ENCODE measurements around the gene MICU1.
"Not testable (repeated sequence)": the region's sequence is repeated elsewhere in the genome, so short reads cannot be mapped to it uniquely, and the experiment has no call there.

The MICU1 gene, protein sequence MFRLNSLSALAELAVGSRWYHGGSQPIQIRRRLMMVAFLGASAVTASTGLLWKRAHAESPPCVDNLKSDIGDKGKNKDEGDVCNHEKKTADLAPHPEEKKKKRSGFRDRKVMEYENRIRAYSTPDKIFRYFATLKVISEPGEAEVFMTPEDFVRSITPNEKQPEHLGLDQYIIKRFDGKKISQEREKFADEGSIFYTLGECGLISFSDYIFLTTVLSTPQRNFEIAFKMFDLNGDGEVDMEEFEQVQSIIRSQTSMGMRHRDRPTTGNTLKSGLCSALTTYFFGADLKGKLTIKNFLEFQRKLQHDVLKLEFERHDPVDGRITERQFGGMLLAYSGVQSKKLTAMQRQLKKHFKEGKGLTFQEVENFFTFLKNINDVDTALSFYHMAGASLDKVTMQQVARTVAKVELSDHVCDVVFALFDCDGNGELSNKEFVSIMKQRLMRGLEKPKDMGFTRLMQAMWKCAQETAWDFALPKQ
- 21.2 to 39.3 reads per million in 2 donors for total RNA-seq

DNA sequence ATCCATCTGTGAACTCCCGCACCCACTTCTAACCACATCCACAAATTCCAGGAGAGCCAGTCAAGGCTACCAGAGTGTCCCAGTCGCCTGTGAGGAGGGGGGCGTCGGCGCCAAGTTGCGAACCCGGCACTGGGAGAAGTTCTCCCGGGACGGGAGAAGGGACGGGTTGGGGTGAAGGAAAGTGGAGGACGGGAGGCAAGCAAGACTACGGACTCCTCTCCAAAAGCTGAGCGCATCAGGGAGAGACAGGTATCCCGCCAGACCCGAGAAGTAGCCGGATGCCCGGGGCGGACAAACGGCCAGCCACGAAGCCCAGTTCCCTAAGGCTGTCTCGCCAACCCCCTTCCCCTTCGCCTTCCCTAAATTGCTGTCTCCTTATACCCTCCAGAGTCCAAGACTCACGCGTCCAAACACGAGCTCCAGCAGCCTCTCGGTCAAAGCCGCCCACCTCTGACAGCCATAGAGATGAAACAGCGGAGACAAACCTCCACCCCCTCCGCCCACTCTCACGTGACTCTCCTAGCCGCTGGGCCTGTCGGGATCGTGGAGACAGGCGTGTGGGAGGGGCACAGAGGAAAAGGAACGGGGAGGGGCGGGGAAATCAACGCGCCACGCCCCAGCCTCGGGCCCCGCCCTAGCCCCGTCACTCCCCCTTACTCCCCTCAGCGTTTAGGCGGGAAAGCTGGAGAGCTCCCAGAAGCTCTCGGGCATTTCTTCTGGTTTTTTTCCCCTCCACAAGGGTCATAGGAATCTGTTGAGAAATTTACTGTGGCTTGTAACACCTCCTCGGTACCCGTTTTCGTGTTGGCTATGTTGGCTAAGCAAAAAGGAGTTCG, at the start of gene MICU1:
TSS of gene MICU1 (minus strand) at position 472 of the 836 bp plus-strand sequence. CDS start 59,286 bp downstream, outside the sequence.
- DNase-seq = peak; percentile 89

DNA sequence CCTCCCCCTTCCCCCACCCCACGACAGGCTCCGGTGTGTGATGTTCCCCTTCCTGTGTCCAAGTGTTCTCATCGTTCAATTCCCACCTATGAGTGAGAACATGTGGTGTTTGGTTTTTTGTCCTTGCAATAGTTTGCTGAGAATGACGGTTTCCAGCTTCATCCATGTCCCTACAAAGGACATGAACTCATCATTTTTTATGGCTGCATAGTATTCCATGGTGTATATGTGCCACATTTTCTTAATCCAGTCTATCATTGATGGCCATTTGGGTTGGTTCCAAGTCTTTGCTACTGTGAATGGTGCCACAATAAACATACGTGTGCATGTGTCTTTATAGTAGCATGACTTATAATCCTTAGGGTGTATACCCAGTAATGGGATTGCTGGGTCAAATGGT, 48.3 kb upstream of the MICU1 start:
- not testable (repeated sequence) for DNase-seq

DNA sequence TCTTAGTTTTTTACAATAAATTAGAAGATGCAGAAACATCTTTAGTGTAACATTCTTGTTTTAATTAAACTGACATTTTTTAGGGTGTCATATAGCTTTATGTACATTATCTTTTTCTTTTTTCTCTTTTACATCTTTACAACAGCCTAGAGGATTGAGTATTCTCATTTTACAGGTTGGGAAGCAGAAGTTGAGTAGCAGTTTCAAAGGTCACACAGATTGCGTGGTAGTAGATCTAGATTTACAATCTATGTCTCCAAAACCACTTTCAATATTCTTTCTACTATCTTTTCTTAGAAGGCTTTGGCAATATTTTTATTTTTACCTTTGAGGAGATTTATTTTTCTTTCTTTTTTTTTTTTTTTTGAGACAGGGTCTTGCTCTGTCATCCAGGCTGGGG, 47.4 kb upstream of the MICU1 start:
- DNase-seq = no peak

DNA sequence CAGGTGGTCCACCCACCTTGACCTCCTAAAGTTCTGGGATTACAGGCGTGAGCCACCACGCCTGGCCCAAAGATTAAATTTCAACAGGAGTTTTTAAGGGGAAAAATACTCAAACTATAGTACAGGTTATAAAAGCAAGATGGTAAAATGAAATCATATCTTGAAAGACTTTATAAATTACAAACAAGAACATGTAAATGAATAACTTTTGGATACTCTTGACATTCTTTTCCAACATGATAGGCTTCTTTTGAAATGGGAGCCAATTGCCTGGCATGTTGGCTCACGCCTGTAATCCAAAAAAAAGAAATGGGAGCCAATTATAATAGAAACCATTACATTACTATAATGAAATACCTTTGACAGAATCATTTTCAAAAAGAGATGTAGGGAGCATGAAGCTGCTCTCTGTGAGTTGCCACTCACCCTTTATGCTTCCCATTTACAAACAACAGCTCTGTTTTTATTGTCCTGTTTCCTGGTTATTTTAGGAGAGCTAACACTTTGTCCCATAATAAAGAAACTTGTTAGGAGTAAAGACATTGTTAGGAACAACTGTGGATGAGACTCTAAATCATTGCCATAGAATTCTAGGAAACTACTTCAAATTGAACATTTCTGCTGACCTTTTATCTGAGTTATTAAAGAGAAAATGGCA, 41.5 kb upstream of the MICU1 start:
- DNase-seq = no peak

DNA sequence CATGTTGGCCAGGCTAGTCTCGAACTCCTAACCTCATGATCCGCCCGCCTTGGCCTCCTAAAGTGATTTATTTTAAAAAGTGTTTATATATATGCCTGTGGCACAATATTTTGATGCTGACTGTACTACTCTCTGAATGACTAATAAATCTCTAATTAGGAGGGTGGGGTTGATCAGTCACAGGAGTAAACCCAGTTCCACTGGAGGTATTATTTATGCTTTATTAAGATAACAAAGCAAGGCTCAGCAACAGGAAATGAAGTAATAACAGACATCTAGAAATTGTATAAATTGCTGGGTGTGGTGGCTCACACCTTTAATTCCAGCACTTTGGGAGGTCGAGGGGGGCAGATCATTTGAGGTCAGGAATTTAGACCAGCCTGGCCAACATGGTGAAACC, 40.0 kb upstream of the MICU1 start:
- DNase-seq = no peak

DNA sequence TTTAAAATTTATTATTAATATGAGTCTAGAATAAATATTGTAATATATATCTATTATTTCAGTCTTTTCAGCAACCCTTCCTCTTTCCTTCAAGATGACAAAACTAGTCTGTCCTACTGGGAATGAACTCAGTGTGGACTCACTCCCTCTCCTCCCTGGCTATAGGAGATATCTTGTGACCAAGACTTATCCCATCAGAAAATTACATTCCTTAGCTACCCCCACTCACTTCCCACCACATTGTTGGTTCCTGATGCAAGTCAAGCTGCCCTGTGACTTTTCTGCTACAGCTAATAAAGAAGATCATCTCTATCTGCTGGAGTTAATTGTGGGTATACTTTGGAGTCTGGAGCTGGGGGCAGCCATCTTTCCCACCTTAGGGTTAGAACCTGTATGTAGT, 38.1 kb upstream of the MICU1 start:
- DNase-seq = no peak

DNA sequence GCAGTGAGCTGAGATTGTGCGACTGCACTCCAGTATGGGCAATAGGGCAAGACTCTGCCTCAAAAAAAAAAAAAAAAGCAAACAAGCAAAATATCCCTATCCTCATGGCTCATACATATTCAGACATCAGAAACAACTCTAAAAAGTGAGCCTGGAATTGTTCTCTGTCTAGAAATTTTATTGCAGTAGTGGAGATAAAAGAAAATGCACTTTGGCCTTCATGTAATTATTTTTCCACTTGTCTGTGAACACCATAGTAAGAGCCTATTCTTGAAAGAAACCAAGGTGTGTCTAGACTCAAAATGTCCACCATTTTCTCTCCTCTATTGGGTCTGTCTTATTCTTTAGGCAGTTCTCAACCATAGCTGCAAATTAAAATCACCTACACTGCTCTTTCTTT, 35.6 kb upstream of the MICU1 start:
- DNase-seq = no peak

DNA sequence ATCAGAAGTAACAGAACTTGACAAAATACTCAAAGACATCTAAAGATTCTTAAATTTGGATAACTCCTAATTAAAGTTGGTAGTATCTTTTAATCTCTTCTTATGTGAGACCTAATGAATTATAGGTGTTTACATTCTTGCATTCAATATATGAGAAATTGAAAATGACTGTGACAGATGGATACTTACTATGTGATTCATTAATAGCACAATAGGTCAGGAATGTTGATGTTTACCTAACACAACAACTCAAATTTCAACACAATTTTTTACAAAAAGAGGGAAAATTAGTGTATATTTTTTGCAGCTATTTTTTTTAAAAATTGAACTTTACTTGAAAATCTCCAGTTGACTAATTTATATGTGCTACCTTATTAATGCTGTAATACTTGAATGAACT, 34.3 kb upstream of the MICU1 start:
- no peak for DNase-seq

DNA sequence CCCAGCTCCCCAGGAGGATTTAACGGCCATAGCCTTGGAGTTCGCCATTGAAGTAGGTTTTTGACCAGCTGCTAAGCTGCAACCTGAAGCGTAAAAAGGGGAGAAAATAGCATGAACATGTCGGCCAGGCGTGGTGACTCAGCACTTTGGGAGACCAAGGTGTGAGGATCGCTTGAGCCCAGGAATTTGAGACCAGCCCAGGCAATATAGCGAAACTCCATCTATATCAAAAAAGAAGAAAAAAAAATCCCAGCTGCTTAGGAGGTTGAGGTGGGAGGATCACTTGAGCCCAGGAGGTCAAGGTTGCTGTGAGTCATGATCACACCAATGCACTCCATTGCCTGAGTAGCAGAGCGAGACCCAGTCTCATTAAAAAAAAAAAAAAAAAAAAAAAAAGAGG, 33.8 kb upstream of the MICU1 start:
- DNase-seq = no peak

DNA sequence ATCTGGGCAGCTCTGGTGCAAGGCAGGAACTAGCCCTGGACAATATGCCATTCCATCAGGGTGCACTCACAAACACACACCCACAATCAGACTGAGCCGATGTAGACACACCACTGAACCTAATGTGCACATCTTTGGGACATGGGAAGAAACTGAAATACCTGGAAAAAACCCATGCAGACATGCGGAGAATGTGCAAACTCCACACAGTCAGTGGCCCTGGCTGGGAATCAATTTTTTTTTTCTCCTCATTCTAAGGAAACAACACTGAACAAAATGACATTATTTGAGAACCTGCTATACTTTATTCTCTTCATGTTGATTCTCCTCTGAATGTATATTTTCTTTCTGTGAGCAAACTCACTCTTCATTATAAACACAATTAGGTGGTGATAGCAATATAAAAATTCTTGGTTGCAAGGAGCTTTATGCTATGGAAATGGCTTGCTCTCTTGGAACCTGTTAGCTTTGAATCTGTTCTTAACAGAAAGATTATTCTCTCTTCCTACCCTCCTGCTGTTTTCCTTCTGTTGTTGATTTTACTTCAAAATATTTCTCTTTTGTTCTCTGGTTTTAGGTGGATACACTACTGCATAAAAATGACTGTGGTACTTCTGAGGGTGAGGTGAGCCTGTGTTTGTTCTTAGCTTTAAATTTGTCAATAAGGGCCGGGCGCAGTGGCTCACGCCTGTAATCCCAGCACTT, 33.0 kb upstream of the MICU1 start:
- DNase-seq = no peak

DNA sequence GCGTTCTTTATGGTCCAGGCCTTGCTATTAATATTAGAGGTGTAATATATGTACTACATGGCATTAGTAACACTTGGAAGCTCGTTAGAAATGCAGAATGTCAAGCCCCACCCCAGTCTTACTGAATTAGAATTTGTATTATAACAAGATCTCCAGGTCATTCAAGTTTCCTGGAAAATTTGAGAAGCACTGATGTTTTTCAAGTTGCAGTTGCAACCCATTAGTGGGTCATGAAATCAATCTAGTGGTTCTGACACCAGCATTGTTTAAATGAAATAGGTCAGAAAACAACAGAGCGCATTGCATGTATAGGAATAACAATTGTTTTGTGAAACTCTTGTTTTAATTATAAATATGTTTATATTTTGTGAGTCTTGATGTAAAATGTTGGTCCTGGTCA, 28.8 kb upstream of the MICU1 start:
- no peak for DNase-seq

DNA sequence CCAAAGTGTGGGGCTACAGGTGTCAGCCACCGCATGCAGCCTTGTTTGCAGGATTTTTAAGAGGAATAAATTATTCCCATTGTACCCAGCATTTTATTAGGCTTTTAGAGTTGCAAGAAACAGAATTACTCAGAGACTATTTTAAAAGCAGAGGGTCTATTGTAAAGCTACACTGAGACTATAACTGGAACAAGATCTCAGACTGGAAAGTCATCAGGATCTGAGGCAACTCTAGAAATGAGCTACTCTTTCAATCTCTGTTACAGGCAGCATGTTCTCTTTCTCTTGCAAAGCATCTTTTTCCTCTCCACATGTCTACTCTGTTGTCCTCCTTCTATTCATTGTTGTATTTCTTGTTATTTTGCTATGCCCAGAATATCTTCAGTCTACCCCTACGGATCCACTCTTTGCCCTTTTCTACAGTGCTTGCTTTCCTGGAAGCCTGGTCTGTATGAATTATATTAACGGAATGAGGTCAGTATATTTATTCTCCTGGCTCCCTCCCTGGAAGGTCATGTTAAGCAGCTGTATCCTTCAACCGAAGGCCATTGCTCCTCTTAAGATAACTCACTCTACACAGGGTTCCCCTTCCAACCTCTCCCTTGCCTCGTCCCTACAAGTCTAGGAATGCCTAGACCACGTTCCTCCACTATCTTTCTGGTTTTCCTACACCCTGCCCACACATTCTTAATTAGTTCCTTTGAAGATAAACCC, 27.7 kb upstream of the MICU1 start:
- no peak for DNase-seq

DNA sequence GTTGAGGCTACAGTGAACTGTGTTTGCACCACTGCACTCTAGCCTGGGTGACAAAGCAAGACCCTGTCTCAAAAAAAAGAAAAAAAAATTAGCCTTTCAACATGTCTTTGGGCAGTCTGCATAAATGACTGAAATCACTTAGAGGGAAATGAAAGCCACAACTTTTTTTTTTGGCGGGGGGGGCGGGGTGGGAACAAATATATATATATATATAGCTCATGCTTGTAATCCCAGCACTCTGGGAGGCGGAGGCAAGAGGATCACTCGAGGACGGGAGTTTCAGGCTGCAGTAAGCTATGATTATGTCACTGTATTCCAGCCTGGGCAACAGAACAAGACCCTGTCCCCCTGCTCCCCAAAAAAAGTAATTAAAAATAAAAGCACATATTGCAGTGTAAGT, 23.4 kb upstream of the MICU1 start:
- no peak for DNase-seq

DNA sequence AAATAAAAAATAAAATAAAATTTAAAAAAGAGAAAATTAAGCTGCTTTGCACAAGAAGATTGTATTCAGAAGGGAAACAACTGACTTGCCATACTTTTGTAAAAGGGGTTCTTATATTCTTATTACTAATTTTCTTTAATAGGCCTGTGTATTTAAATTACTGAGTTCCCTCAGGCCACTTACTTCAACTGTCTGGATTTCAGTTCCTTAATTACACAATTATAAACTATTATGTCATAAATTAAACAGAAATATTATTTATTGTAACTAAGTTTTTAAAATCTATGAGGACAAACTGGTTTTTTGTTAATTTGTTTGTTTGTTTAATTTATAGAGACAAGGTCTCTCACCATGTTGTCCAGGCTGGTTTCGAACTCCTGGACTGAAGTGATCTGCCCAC, 22.4 kb upstream of the MICU1 start:
- DNase-seq = no peak

DNA sequence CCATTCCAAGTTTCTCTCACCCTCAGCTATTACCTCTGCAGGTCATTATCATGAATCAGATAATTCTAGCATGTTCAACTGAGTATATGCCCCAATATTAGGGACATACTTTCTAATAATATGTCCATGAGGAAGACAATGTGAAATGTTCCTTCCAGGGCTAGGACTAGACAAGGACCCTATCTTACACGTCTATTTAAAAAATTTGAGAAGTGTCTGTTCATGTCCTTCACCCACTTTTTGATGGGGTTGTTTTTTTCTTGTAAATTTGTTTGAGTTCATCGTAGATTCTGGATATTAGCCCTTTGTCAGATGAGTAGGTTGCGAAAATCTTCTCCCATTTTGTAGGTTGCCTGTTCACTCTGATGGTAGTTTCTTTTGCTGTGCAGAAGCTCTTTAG, 21.1 kb upstream of the MICU1 start:
- DNase-seq = not testable (repeated sequence)

DNA sequence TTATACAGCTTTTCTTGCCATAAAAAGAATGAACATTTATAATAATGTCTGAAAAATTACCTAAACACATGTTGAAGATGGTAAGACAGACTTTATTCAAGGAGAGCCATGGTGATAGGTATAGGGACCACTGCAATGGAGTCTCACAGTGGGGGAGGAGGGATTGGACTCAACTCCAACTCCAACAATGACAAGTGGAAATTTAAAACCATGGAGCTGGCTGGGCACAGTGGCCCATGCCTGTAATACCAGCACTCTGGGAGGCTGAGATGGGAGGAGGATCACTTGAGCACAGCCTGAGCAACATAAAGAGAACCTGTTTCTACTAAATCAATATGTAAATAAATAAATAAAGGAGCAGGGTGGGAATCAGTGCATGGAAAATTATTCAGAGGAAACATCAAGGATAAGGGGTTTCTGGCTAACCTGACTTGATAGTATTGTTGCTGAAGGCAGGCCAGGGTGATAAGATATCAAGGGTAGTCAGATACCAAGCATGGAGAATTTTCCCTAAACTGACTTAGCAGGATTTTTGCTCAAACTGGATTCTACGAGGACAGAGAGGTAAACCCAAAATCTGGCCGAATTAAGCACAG, 19.5 kb upstream of the MICU1 start:
- DNase-seq = no peak

DNA sequence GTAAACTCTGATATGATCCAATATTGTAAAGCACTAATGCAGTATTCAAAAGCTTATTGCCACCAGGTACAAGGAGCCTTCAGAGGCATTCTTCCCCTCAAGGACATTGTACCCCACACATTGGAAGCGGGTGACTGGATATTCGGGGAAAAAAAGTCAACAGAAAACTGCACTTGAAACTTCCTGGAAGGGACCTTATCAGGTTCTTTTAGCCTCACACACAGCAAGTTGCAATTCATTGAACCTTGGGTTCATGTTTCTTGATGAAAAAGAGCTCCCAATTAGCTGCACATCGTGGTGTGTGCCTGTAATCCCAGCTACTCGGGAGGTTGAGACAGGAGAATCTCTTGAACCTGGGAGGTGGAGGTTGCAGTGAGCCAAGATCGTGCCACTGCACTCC, 16.4 kb upstream of the MICU1 start:
- no peak for DNase-seq

DNA sequence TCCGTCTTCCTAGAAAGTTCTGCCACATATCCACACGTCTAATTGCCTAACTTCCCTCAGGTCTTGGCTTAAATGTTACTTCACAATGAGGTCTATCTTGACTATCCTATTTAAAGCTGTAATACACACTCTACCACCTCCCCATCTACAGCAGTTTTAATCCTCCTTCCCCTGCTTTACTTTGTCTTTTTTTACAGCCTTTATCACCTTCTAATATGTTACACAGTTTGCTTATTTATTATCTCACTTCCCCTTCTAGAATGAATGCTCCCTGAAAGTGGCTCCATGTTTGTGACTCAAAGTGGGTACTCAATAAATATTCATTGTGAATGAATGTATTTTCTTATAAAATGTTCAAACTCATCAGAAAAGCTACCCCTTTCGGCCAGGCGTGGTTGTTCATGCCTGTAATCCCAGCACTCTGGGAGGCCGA, 13.6 kb upstream of the MICU1 start:
- DNase-seq = no peak

DNA sequence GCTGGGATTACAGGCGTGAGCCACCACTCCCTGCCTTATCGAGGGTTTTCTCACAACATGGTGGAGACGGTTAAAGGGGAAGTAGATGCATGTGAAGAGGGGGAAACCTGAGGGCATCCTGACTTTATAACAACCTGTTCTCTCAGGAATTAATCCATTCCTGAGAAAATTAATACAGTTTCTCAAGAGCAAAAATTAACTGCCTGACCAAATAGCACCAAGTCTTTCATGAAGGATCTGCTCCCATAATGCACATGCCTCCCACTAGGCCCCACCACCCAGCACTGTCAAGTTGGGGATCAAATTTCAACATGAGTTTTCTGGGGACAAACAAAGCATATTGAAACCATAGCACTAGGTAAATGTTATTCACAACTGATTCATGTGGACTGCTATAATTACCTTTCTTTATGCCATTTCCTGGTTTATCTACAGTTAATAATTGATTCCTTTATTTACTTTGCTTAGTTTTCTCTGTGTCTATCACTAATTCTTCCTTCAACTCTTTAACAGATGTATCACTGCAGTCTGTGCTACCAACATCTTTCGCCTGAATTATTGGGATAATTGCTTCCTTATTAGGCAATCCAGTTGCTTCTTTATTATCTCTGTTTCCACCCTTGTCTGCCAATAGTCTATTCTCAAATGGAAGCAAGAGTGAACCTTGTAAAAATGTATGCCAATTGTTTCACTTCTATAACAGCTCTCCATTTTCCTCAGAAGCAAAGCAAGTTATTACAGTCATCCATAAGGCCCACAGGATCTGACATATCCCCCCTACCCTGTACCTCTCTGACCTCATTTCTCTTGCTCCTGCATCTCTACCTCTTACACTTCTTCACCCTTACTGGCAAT, 12.9 kb upstream of the MICU1 start:
- DNase-seq = no peak

DNA sequence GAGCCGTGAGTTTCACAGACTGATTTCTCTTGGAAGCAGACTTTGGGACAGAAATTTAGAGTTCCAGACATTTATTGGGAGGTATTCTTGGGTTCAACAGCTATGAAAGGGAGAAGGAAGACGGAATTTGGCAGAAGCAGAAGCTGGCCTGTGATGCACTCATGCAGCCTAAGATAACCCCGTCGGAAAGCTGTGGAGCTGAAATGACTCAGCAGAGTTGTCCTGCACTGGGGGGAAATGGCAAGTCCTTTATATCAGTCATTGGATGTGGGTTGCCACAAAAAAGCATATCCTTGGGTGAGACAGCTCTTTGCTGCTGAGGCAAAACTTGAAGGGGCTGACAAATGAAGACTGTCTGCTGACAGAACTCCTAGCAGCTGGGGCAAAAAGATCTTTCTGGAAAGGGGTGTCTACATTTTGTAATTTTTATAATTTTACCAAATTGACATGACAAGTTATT, 11.5 kb upstream of the MICU1 start:
- no peak for DNase-seq
